NCI-H774 (cell line): ENCODE measurements around the gene SLC7A6.

Source experiments
- DNase-seq: peaks from one replicate; lab custom pipeline; 2025; lab: John Stamatoyannopoulos, UW

The SLC7A6 gene

DNA sequence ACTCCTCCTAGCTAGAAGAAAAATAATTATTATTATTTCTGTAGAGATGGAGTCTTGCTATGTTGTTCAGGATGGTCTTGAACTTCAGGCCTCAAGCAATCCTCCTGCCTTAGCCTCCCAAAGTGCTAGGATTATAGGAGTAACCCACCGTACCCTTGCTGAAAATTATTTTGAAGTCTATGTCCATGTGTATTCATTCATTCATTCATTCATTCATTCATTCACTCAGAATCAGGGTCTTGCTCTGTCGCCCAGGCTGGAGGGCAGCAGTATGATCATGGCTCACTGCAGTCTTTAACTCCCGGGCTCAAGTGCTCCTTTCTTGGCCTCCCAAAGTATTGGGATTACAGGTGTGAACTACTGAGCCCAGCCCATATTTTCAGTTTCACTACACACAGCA is 42.3 kb downstream of the SLC7A6 start:
- DNase-seq: no peak

- DNase-seq: no peak
Measured at GRCh38 chr16:68309799-68310198, 45.5 kb downstream of the SLC7A6 start.

GRCh38 chr16:68310437-68310773 is 46.1 kb downstream of the SLC7A6 start:
- DNase-seq: no peak

- peak; percentile 55 for DNase-seq
Measured at GRCh38 chr16:68310774-68311511, 46.6 kb downstream of the SLC7A6 start, which contains the start of the genes PRMT7 and SLC7A6OS. Gene PRMT7 (plus strand): TSS chr16:68311019. CDS start chr16:68315980, 4,961 bp downstream. Gene SLC7A6OS (minus strand): TSS chr16:68310946. CDS start chr16:68310926, 20 bp downstream.

GRCh38 chr16:68313116-68313515 is 48.8 kb downstream of the SLC7A6 start:
- DNase-seq: no peak

- no peak for DNase-seq
Measured at GRCh38 chr16:68319185-68319908, 55.0 kb downstream of the SLC7A6 start.

DNA sequence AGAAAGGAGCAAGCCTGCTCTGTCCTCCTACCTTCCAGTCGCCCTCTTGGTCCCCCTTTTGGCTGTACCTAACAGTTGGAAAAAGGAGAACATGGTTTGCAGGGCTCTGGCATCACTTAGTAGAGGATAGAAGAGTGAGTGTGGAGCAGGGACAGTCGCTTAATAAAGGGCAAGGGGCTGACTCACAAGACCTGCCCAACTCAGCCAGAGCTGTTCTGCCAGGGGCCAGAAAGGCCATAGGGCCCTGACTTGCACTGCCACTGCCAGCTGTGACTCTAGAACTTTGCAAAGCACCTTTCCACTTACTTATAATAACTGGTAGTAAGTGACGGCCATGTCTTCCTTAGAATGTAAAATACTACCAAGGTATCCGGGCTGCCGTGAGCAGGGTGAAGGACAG is 60.0 kb downstream of the SLC7A6 start:
- DNase-seq: no peak

DNA sequence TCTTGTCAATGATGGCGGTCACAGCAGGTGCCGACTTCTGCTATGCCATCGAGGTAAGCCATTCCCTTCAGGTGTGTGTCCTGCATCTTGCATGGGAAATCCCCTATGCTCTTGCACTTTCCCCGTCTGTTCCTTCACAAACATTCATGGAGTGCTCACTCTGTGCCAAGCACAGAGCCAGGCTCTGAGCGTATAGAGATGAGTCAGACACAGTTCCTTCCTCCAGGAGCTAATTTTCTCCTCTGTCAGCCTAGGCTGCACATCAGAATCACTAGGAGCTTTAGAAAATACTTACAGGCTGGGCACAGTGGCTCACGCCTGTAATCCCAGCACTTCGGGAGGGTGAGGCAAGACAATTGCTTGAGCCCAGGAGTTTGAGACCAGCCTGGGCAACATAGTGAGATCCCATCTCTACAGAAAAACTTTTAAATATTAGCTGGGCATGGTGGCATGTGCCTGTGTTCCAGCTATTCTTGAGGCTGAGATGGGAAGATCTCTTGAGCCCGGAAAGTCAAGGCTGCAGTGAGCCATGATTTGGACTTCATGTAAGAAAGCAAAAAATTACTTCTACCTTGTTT is 60.5 kb downstream of the SLC7A6 start:
- DNase-seq: no peak

DNA sequence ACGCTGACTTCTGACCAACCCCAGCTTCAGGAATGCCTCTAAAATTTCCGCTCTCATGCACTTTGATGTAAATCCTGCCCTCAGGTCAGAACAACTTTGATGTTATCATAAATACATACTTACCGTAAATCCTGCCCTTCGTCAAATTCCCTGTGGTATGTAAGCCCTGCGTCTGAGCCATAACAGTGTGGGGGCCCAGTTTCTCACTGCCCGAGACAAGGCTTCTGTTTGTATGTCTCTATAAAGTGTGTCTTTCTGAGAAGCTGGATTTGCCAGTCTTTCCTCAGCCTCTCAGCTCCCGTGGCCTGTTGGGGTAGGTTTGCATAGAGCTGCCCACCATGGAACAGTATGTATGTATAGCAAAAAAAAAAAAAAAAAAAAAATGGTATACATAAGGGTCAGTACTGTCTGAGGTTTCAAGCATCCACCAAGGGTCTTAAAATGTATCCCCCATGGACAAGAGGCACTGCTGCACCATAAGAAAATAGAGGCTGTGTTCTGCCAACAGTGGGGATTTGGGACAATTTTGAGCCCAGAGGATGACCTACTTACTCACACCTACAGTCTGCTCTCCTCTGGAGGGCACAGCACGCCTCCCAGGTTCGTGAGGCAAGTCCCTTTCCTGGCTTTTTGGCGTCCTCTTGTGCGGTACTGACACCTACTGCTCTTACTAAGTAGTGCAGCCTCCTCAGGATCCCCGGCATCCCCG is 64.0 kb downstream of the SLC7A6 start:
- DNase-seq: peak; percentile 49

DNA sequence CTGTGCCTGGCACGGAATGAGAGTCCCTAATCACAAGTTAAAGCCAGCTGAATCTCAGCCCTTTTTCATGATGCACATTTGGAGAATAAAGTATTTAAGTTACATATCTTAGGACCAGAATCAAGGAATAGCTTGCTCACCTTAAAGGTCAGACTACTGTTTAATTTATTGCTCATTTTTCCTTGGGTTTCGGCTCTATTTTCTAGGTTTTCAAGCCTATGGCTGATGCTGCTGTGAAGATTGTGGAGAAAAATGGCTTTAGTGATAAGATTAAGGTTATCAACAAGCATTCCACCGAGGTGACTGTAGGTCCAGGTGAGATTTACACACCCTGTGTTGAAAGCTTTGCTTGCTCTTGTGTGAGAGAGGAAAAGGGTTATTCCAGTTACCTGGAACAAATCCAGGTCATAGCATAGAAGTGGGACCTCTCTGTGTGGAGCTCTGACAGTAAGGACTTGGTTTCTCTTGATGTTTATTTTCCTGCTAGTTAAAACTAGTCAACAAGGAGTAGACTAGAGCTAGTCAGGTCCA is 64.6 kb downstream of the SLC7A6 start:
- no peak for DNase-seq

- DNase-seq: no peak
Measured at GRCh38 chr16:68331879-68332410, 67.6 kb downstream of the SLC7A6 start.

DNA sequence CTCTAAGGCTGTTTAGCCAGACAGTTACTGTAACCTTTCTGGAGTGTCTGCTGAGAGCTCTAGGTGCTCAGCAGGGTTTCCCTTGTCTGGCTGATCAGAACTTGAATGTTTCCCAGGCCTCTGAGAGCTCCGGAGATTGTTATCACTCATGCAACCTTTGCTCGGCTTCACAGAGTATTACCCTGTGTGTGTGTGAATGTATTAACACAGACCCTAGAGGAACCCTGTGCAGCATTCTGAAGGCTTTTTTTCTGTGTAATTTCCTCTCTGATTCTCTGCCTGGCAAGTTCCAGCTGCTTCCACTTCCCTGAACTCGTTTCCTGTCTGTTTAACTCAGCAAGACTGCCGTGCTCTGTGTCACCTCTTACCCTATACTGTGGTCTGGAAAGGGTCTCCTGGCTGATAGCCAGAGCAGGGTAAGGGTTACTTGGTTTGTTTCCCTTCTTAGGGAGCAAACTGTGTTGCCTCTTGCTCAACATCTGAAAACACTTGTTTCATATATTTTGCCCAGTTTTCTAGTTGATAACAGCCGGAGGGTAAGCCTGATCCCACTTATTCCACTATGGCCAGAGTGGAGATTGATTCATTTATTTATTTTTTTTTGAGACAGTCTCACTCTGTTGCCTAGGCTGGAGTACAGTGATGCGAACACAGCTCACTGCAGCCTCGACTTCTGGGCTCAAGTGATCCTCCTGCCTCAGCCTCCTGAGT is 68.2 kb downstream of the SLC7A6 start:
- no peak for DNase-seq

- DNase-seq: no peak
Measured at GRCh38 chr16:68335175-68335574, 70.8 kb downstream of the SLC7A6 start.

DNA sequence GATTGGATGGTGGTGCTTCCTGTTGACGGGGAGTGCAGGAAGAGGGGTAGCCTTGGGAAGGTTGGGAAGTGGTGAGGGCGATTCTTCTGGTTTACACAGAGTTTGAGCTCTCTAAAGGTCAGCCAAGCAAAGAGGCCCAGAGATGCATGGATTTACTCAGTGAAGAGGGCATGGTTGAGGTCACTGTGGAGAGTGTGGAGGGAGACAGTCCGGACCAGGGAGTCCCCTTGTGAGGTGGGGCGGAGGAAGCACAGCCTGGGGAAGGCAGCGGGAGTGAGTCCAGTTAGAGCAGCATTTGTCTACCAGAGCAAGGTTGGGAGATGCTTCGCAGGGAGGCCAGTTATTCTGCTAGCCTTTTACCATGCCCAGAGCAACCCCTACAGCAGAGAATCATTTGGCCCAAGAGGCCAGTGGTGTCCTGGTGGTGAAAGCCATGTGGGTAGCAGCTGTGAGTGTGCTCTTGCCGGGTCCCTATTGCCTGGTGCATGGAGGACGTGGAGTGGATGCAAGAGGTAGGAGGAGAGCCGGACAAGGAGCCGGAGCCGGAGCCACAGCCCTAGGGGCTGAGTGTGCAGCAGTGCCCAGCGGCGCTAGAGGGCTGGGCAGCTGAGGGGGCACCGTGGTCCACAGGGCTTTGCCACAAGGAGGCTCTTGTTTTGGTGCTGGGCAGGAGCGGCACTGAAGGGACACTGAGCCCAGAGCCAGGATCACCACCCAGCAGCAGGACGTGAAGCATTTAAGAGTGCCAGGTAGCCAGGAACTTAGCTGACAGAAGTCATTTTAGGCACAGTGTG is 74.2 kb downstream of the SLC7A6 start:
- DNase-seq: no peak

GRCh38 chr16:68339214-68339613 is 74.9 kb downstream of the SLC7A6 start:
- DNase-seq: no peak

- no peak for DNase-seq
Measured at GRCh38 chr16:68342620-68343019, 78.3 kb downstream of the SLC7A6 start.

GRCh38 chr16:68343137-68343536 is 78.8 kb downstream of the SLC7A6 start:
- DNase-seq: no peak

DNA sequence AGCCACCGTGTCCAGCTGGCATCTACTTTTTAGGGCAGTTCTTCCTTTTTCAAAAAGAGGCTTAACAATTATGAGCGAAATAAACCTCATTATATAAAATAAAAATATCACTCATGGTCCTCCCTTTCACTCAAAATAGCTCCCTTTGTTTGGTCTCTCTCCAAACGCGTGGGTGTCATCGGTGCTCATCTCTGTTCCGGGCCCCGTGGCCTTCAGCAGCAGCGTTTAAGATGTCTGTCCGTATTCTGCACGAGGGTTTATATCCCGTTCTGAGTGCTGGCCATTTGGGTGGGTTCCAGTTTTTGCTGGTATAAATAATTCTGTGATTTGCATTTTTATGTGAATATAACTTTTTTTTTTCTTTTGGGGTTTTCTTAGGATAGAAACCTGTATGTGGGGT is 79.9 kb downstream of the SLC7A6 start:
- DNase-seq: no peak

GRCh38 chr16:68345351-68345810 is 81.1 kb downstream of the SLC7A6 start:
- no peak for DNase-seq

DNA sequence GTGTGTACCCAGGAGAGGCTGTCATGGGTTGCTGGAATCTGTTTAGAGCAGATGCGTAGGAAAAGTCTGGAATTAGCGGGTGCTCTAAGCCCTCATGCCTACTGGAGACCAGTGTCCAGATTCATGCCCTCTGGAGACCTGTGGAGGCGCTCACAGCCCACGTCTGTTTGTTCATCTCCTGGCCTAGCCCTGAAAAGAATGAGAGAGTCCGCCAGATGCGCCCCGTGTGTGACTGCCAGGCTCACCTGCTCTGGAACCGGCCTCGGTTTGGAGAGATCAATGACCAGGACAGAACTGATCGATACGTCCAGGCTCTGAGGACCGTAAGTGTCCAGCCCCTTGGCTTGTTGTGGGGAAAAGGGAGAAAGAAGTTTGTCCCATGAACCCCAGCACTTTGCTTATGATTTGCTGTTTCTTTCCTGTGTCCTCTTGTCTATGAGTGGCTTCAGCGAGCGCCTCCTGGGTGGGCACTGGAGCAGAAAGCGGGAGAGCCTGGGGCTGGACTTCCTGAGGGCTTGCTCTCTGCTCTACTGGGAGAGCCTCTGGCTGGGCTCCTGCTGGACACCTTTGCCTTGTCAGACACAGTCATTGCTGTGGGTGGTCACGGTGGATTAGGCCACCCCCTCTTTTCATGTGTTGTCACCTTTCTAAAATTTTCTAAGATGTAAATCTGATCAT is 81.8 kb downstream of the SLC7A6 start:
- no peak for DNase-seq
